ENCODE results near the gene CDH4.

Gene CDH4

DNA sequence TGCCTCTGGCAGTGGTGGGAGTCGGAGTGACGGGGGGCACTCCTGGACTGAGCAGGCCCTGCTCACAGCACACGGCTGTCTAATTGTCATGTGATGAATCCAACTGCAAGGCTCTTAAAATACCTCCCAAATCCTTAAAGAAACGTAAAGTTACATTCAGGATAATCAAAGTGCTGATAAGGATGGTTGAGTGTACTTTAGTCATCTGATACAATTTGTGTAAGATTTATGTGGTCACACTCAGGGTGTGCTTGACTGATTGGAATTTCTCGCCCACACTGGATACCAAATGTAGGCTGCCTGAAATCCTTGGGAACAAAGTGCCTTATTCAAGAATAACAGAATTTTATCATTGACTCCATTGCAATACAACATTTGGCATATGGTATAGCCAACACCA lies 238.7 kb downstream of the CDH4 start:
- TF ChIP-seq, protein P1, sequence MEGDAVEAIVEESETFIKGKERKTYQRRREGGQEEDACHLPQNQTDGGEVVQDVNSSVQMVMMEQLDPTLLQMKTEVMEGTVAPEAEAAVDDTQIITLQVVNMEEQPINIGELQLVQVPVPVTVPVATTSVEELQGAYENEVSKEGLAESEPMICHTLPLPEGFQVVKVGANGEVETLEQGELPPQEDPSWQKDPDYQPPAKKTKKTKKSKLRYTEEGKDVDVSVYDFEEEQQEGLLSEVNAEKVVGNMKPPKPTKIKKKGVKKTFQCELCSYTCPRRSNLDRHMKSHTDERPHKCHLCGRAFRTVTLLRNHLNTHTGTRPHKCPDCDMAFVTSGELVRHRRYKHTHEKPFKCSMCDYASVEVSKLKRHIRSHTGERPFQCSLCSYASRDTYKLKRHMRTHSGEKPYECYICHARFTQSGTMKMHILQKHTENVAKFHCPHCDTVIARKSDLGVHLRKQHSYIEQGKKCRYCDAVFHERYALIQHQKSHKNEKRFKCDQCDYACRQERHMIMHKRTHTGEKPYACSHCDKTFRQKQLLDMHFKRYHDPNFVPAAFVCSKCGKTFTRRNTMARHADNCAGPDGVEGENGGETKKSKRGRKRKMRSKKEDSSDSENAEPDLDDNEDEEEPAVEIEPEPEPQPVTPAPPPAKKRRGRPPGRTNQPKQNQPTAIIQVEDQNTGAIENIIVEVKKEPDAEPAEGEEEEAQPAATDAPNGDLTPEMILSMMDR (IDR thresholded peaks at IDR 0.05), result no peak
- TF ChIP-seq ZFX (IDR thresholded peaks at IDR 0.05; ENCODE audit: borderline replicate concordance), result no peak
- H3K27ac ChIP-seq, result no peak overlapping the region

DNA sequence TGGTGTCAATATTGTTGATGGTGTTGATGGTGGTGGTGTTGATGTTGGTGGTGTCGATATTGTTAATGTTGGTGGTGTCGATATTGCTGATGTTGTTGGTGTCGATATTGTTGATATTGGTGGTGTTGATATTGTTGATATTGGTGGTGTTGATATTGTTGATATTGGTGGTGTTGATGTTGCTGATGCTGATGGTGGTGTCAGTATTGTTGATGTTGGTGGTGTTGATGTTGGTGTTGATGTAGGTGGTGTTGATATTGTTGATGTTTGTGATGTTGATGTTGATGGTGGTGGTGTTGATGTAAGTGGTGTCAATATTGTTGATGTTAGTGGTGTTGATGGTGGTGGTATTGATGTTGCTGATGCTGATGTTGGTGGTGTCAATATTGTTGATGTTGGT lies 240.0 kb downstream of the CDH4 start:
- no peak overlapping the region for H3K27ac ChIP-seq
- no peak for TF ChIP-seq ZFX (IDR thresholded peaks at IDR 0.05; ENCODE audit: borderline replicate concordance)
- TF ChIP-seq, protein P1 (IDR thresholded peaks at IDR 0.05), result no peak

DNA sequence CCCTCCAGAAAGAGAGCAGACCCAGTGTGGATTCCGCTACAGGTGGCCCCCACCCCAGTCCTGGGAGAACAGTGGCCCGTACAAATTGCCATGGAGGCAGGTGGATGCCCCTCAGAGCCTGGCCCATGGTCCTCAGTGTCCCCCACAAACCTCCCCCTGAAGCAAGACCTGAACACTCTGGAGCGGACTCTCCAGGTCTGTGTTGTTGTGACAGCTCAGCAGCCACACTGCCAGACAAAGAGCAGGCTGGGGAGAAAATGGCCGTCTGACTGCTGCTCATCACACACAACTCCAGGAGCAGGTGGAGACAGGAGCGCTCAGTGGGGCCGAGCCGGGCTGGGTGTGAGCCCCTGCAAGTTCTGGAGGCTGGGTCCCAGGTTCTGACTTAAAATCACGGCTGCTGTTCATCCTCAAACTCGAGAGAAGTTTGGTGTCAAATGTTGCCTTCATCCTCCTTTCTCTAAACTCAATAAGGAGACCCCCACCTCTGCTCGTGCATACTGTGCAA lies 241.8 kb downstream of the CDH4 start:
- H3K27ac ChIP-seq, result no peak overlapping the region
- no peak for TF ChIP-seq ZFX (IDR thresholded peaks at IDR 0.05; ENCODE audit: borderline replicate concordance)
- TF ChIP-seq, protein P1 (IDR thresholded peaks at IDR 0.05), result no peak

DNA sequence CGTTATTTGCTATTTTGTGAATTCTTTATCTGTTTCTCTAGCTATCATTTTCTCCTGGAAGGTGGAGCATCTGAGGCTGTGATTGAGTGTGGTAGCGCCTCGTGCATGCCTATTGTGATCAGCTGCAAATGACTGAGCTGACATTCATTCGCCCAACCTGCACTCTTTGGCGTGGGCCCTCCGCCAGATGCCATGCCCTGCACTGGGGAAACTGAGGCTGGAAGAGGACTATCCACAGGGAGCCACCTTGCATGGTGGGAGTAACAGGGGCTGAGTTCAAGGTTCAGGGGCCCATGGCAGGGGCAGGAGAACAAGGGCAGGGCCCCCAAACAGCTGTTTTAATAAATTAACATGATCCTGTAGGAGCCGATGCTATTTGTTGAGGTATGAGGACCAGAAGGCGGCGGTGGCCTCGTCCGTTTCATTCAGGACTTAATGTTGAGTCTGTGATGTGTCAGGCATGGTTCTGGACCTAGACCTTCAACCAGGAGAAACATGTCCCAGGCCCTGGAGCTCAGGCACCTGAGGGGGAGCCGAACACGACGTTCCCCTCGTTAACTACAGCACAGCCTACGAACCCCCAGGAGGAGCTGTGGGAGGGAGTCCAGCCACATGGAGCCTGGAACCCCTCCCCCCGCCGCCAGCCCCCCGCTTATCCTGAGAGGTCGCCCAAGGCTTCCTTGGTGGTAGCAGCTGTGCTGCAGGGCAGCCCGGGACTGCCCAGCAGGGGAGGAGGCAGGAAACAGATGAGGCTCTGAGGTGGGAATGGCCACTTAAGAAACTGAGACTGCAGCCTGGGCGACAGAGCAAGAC lies 242.9 kb downstream of the CDH4 start:
- TF ChIP-seq, protein P1 (IDR thresholded peaks at IDR 0.05), result no peak
- no peak overlapping the region for H3K27ac ChIP-seq

DNA sequence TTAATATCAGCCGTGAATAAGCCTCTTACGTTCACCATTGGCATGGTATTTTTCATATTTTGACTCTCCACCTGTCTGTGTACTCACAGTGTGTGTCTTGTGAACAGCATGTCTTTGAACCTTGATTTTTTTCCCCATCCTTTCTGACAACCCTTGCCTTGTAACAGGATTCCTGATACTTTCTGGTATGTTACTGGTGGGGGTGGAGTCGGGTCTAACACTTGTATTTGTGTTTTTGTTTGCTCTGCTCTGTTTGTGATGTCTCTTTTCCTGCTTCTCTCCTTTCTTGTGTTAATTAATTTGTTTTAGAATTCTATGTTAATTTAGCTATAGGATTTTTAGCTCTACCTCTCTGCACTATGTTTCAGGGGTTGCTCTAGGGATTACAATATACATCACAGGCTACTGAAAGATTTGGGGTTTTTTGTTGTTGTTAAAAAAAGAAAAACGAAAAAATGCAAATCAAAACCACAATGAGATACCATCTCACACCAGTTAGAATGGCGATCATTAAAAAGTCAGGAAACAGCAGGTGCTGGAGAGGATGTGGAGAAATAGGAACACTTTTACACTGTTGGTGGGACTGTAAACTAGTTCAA lies 245.1 kb downstream of the CDH4 start:
- H3K27ac ChIP-seq, result no peak overlapping the region
- no peak for TF ChIP-seq ZFX (IDR thresholded peaks at IDR 0.05; ENCODE audit: borderline replicate concordance)
- TF ChIP-seq, protein P1 (IDR thresholded peaks at IDR 0.05), result no peak

DNA sequence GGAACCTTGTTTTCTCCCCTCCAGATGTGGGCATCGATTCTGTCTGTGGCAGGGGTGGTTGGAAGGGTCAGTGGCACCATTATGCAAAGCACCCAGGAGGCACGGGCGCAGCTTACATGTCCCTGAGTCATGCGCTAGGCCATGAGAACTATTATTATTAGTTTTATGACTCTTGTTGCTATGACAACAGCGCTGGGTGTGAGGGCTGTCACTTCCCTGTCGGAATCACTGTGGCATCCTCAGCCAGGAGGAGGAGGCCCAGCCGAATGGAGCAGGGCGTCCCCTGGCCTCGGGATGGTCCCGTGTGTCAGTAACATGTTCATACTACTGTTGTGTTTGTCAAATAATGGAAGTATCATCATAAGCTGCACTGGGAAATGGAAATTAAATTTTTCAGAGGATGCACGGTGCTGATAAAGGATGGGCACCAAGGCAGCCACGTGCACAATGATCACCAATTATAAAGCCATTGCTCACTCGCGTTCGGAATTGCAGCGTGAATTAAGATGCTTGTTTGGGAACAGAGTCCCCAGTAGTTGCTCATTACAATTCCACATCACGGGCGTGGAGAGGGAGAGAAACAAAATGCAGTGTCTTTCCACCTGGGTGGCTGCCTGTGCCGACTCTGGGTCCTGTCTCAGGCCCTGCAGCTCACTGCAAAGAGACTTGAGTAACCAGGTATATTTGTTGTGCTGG lies 247.9 kb downstream of the CDH4 start:
- TF ChIP-seq, protein P1 (IDR thresholded peaks at IDR 0.05), result no peak
- TF ChIP-seq ZFX (IDR thresholded peaks at IDR 0.05; ENCODE audit: borderline replicate concordance), result no peak
- no peak overlapping the region for H3K27ac ChIP-seq
